Measurements from ENCODE around the gene AP2A2. TPM values are rescaled to one million over a fixed set of nuclear protein-coding genes. Genes with fewer than 3 reads are reported as not detected.

AP2A2 gene
- total RNA-seq, 1 donor from 2014 or later: 34.6 TPM

- no peak for FAIRE-seq
- DNase-seq (ENCODE audit: low spot score in 2 of 2): no peak
Observed at GRCh38 chr11:898143-898511, 27.5 kb upstream of the AP2A2 start.

- DNase-seq (ENCODE audit: low spot score in 2 of 2): no peak
- FAIRE-seq: no peak
Observed at GRCh38 chr11:898540-899190, 27.0 kb upstream of the AP2A2 start.

GRCh38 chr11:899724-900123, 25.9 kb upstream of the AP2A2 start:
- DNase-seq (ENCODE audit: low spot score in 2 of 2) (no peak), FAIRE-seq (no peak)

GRCh38 chr11:900545-900944, 25.1 kb upstream of the AP2A2 start:
- no peak for FAIRE-seq
- no peak for DNase-seq (ENCODE audit: low spot score in 2 of 2)

GRCh38 chr11:901452-902061, 24.1 kb upstream of the AP2A2 start:
- no peak for DNase-seq (ENCODE audit: low spot score in 2 of 2)
- FAIRE-seq: no peak

- FAIRE-seq: no peak
- no peak for DNase-seq (ENCODE audit: low spot score in 2 of 2)
Observed at GRCh38 chr11:904380-904779, 21.3 kb upstream of the AP2A2 start.

- no peak for DNase-seq (ENCODE audit: low spot score in 2 of 2)
- FAIRE-seq: no peak
Observed at GRCh38 chr11:905952-906351, 19.7 kb upstream of the AP2A2 start.

GRCh38 chr11:907668-908067, 18.0 kb upstream of the AP2A2 start:
- FAIRE-seq (no peak), DNase-seq (ENCODE audit: low spot score in 2 of 2) (no peak)

GRCh38 chr11:908273-908672, 17.4 kb upstream of the AP2A2 start:
- FAIRE-seq (no peak), DNase-seq (ENCODE audit: low spot score in 2 of 2) (no peak)

- no peak for DNase-seq (ENCODE audit: low spot score in 2 of 2)
- FAIRE-seq: no peak
Observed at GRCh38 chr11:909406-909805, 16.3 kb upstream of the AP2A2 start.

- DNase-seq (ENCODE audit: low spot score in 2 of 2): no peak
- no peak for FAIRE-seq
Observed at GRCh38 chr11:910044-910588, 15.6 kb upstream of the AP2A2 start.

- FAIRE-seq (no peak), DNase-seq (ENCODE audit: low spot score in 2 of 2) (peak; percentile 99 to 100)
Observed at GRCh38 chr11:910589-911030, 15.1 kb upstream of the AP2A2 start, which contains the start of gene CHID1. TSS of gene CHID1 (minus strand) at chr11:910810. CDS start at chr11:904816, 5,994 bp downstream.

GRCh38 chr11:911031-911889, 14.4 kb upstream of the AP2A2 start:
- FAIRE-seq: no peak
- peak in 1 of 2 donors; percentile 59 for DNase-seq (ENCODE audit: low spot score in 2 of 2)

- DNase-seq (ENCODE audit: low spot score in 2 of 2): no peak
Observed at GRCh38 chr11:911890-912219, 13.8 kb upstream of the AP2A2 start.

GRCh38 chr11:912266-912665, 13.4 kb upstream of the AP2A2 start:
- FAIRE-seq (no peak), DNase-seq (ENCODE audit: low spot score in 2 of 2) (no peak)

More at GRCh38 chr11:911890-912219, 13.8 kb upstream of the AP2A2 start:
- no peak for FAIRE-seq

GRCh38 chr11:913043-913442, 12.6 kb upstream of the AP2A2 start:
- no peak for FAIRE-seq
- DNase-seq (ENCODE audit: low spot score in 2 of 2): no peak

GRCh38 chr11:914204-914603, 11.5 kb upstream of the AP2A2 start:
- DNase-seq (ENCODE audit: low spot score in 2 of 2) (no peak), FAIRE-seq (no peak)

- no peak for DNase-seq (ENCODE audit: low spot score in 2 of 2)
- no peak for FAIRE-seq
Observed at GRCh38 chr11:914747-915501, 10.7 kb upstream of the AP2A2 start.

GRCh38 chr11:917426-917825, 8.2 kb upstream of the AP2A2 start:
- FAIRE-seq: no peak

GRCh38 chr11:921921-922678, 3.6 kb upstream of the AP2A2 start:
- FAIRE-seq: no peak
- DNase-seq (ENCODE audit: low spot score in 2 of 2): no peak

More at GRCh38 chr11:917426-917825, 8.2 kb upstream of the AP2A2 start:
- no peak for DNase-seq (ENCODE audit: low spot score in 2 of 2)
